CD4-positive, alpha-beta memory T cell (primary cell): ENCODE results near the gene PLEKHG4. TPM values are rescaled to one million over a fixed set of nuclear protein-coding genes. Genes with fewer than 3 reads are reported as not detected.

Experiments used
- CTCF ChIA-PET: fragments of 350-600 bp; sonication (Branson Sonifier 250); formaldehyde crosslinking; loops from one replicate; lab custom pipeline; 2021; ENCODE audit warnings: inconsistent platforms; ENCODE audit not compliant: partially characterized antibody; lab: Charles Lee
- POLR2A ChIA-PET: fragments of 350-600 bp; sonication (Branson Sonifier 250); formaldehyde crosslinking; loops from one replicate; lab custom pipeline; 2021; ENCODE audit not compliant: partially characterized antibody; lab: Charles Lee
- DNase-seq, 5 donors: peaks; one replicate each; pipeline versions ENCODE4 v3.0.0 to v3.0.0-alpha.2; 2020 to 2022; ENCODE audit warnings: mixed read lengths in 1 of 5
- H3K27ac ChIP-seq: one replicate; pipeline ENCODE4 v1.7.0; 2013; ENCODE audit warnings: low read depth, low read length
- H3K27me3 ChIP-seq: 2 replicates; pipeline ENCODE4 v1.7.0; 2013; ENCODE audit warnings: mild to moderate bottlenecking, low read length, moderate library complexity; ENCODE audit not compliant: insufficient read depth
- H3K36me3 ChIP-seq: 2 replicates; pipeline ENCODE4 v1.7.0; 2013; ENCODE audit warnings: mild to moderate bottlenecking, low read length, moderate library complexity; ENCODE audit not compliant: insufficient read depth
- H3K4me1 ChIP-seq: 2 replicates; pipeline ENCODE4 v1.7.0; 2013; ENCODE audit warnings: mild to moderate bottlenecking, low read length, moderate library complexity; ENCODE audit not compliant: insufficient read depth
- H3K4me3 ChIP-seq, 2 donors: one replicate each; pipeline ENCODE4 v1.7.0; 2013; ENCODE audit warnings: low read length in 2 of 2, mild to moderate bottlenecking in 1 of 2
- H3K9me3 ChIP-seq, 2 donors: one replicate each; pipeline ENCODE4 v1.7.0; 2013; ENCODE audit warnings: low read length in 2 of 2, control low read depth in 1 of 2; ENCODE audit not compliant: control insufficient read depth in 1 of 2
- H3K27ac Mint-ChIP-seq, 7 donors: one replicate each; pipeline ENCODE4 v1.8.0; 2020 to 2021; ENCODE audit warnings: mixed read lengths in 7 of 7, mild to moderate bottlenecking in 6 of 7, inconsistent platforms in 3 of 7, moderate library complexity in 3 of 7
- H3K27me3 Mint-ChIP-seq, 2 donors: one replicate each; pipeline ENCODE4 v1.8.0; 2020 to 2021; ENCODE audit warnings: mixed read lengths in 2 of 2
- H3K36me3 Mint-ChIP-seq, 2 donors: one replicate each; pipeline ENCODE4 v1.8.0; 2020 to 2021; ENCODE audit warnings: mixed read lengths in 2 of 2, inconsistent platforms in 1 of 2, mild to moderate bottlenecking in 1 of 2
- H3K4me1 Mint-ChIP-seq, 4 donors: one replicate each; pipeline ENCODE4 v1.8.0; 2020 to 2021; ENCODE audit warnings: mixed read lengths in 4 of 4, mild to moderate bottlenecking in 1 of 4
- H3K4me3 Mint-ChIP-seq, 8 donors: one replicate each; pipeline ENCODE4 v1.8.0; 2020 to 2021; ENCODE audit warnings: mixed read lengths in 8 of 8, mild to moderate bottlenecking in 7 of 8, moderate library complexity in 6 of 8, inconsistent platforms in 3 of 8
- H3K9me3 Mint-ChIP-seq, 8 donors: one replicate each; pipeline ENCODE4 v1.8.0; 2020 to 2021; ENCODE audit warnings: mixed read lengths in 8 of 8, mild to moderate bottlenecking in 5 of 8, inconsistent platforms in 3 of 8, moderate library complexity in 1 of 8
- intact Hi-C: fragments of 100-400 bp; cut with micrococcal nuclease; formaldehyde crosslinking; loops from one replicate; pipeline ENCODE4 v1.15.1; 2023
- polyA plus RNA-seq, 2 donors: library from polyadenylated mRNA; unstranded; fragments of 300-500 nt; fragmentation: Illumina TruSeq; gene quantifications; one replicate each; pipeline ENCODE4 v1.2.3, GENCODE V29; 2021
- total RNA-seq, 2 experiments: library from RNA; stranded (reverse); gene quantifications; one replicate each; pipeline ENCODE4 v1.2.3, GENCODE V29; 2021

Gene PLEKHG4
- total and polyA plus RNA-seq, 4 experiments from 2014 or later, result 4.3 to 24.0 (median 11.1) TPM

GRCh38 chr16:67245674-67246080, 33.7 kb upstream of the PLEKHG4 start:
- Histone ChIP-seq H3K27ac (peak overlapping the region; percentile 82), H3K36me3 (no peaks in the 10 kb centered on the region), H3K9me3 (no peaks in the 10 kb centered on the region), H3K4me1 (peaks cover 57% of the 10 kb centered on the region), H3K4me3 (peak overlapping the region in 1 of 2 donors; percentile 73), H3K27me3 (no peaks in the 10 kb centered on the region)
- peaks cover 0 to 12% of the 10 kb centered on the region in 2 donors for H3K36me3 Mint-ChIP-seq
- H3K4me3 Mint-ChIP-seq, result peak overlapping the region; percentile 48 to 95 (median 75)
- DNase-seq, result no peak
- ChIA-PET CTCF (interaction anchor here (0.6 to 2.1 kb wide), 3 partner anchors 19 to 61 kb away, joined by 3 to 15 read pairs (median 4); partner anchors contain the start of gene TMEM208), POLR2A (interaction anchor here (1.1 to 10.5 kb wide), 6 partner anchors 15 to 90 kb away, joined by 3 to 259 read pairs (median 10); partner anchors contain the start of genes E2F4, FBXL8, TMEM208 and TRADD)
- peak overlapping the region; percentile 94 to 100 (median 97) for H3K27ac Mint-ChIP-seq
- H3K9me3 Mint-ChIP-seq, result no peaks in the 10 kb centered on the region
- intact Hi-C loops, result loop anchor here (2.0 to 5.0 kb wide), 3 partner anchors 53 to 83 kb away; partner anchors contain the start of genes E2F4, HSF4 and MATCAP1
- peaks cover 1 to 3% of the 10 kb centered on the region in 2 donors for H3K27me3 Mint-ChIP-seq
- peaks cover 26 to 67% (median 46%) of the 10 kb centered on the region in 4 donors for H3K4me1 Mint-ChIP-seq

- Histone ChIP-seq H3K36me3 (no peaks in the 10 kb centered on the region), H3K27me3 (no peaks in the 10 kb centered on the region), H3K9me3 (no peaks in the 10 kb centered on the region), H3K4me3 (peak overlapping the region; percentile 73 to 85), H3K27ac (peak overlapping the region; percentile 82), H3K4me1 (peaks cover 57% of the 10 kb centered on the region)
- peak in 2 of 5 donors; percentile 13 to 28 for DNase-seq
- peaks cover 26 to 65% (median 46%) of the 10 kb centered on the region in 4 donors for H3K4me1 Mint-ChIP-seq
- H3K27me3 Mint-ChIP-seq, result peaks cover 1 to 3% of the 10 kb centered on the region in 2 donors
- ChIA-PET POLR2A (interaction anchor here (2.4 to 10.5 kb wide), 2 partner anchors 15 to 87 kb away, joined by 22 to 259 read pairs; partner anchors contain the start of genes FBXL8, TMEM208 and TRADD), CTCF (interaction anchor here (0.9 to 1.8 kb wide), 2 partner anchors 19 to 48 kb away, joined by 4 to 5 read pairs; partner anchors contain the start of gene TMEM208)
- intact Hi-C loops, result loop anchor here (2.0 to 5.0 kb wide), 3 partner anchors 53 to 84 kb away; partner anchors contain the start of genes E2F4, HSF4 and MATCAP1
- H3K4me3 Mint-ChIP-seq, result peak overlapping the region; percentile 84 to 95 (median 91)
- H3K9me3 Mint-ChIP-seq, result no peaks in the 10 kb centered on the region
- peaks cover 0 to 10% of the 10 kb centered on the region in 2 donors for H3K36me3 Mint-ChIP-seq
- H3K27ac Mint-ChIP-seq, result peak overlapping the region; percentile 84 to 100 (median 95)
These were observed 33.1 kb upstream of the PLEKHG4 start for GRCh38 chr16:67246081-67246755.

GRCh38 chr16:67246756-67247191, 32.6 kb upstream of the PLEKHG4 start:
- Mint-ChIP-seq H3K4me3 (peak overlapping the region; percentile 84 to 95 (median 91)), H3K36me3 (peaks cover 0 to 9% of the 10 kb centered on the region in 2 donors), H3K9me3 (no peaks in the 10 kb centered on the region), H3K27ac (peak overlapping the region; percentile 84 to 100 (median 95)), H3K27me3 (peaks cover 1 to 3% of the 10 kb centered on the region in 2 donors), H3K4me1 (peaks cover 26 to 61% (median 44%) of the 10 kb centered on the region in 4 donors)
- no peaks in the 10 kb centered on the region for H3K27me3 ChIP-seq
- ChIA-PET CTCF (interaction anchor here (0.9 to 1.8 kb wide), 5 partner anchors 9 to 281 kb away, joined by 3 to 10 read pairs (median 4); partner anchors contain the start of gene TMEM208), POLR2A (interaction anchor here (1.1 to 10.5 kb wide), 7 partner anchors 16 to 228 kb away, joined by 3 to 259 read pairs (median 4); partner anchors contain the start of genes FBXL8, TMEM208 and TRADD)
- intact Hi-C loops, result loop anchor here (1.0 to 5.0 kb wide), 7 partner anchors 10 to 84 kb away; partner anchors contain the start of genes E2F4, HSF4, MATCAP1 and PLEKHG4
- H3K4me1 ChIP-seq, result peaks cover 57% of the 10 kb centered on the region
- peak in 4 of 5 donors; percentile 34 to 78 (median 40) for DNase-seq
- H3K4me3 ChIP-seq, result peak overlapping the region; percentile 73 to 85
- H3K9me3 ChIP-seq, result no peaks in the 10 kb centered on the region
- H3K36me3 ChIP-seq, result no peaks in the 10 kb centered on the region
- peak overlapping the region; percentile 82 for H3K27ac ChIP-seq

GRCh38 chr16:67247192-67248072, 31.9 kb upstream of the PLEKHG4 start, which contains the start of gene FHOD1:
Gene FHOD1, minus strand, starts transcription at chr16:67247481. Its CDS starts 71 bp downstream, at chr16:67247410.
- Mint-ChIP-seq H3K36me3 (peaks cover 0 to 9% of the 10 kb centered on the region in 2 donors), H3K27ac (peak within 1 kb of the TSS; percentile 84 to 100 (median 95)), H3K9me3 (no peaks in the 10 kb centered on the region), H3K4me1 (peaks cover 26 to 59% (median 44%) of the 10 kb centered on the region in 4 donors), H3K27me3 (peaks cover 2 to 3% of the 10 kb centered on the region in 2 donors), H3K4me3 (peak within 1 kb of the TSS; percentile 84 to 95 (median 91))
- no peaks in the 10 kb centered on the region for H3K9me3 ChIP-seq
- H3K27me3 ChIP-seq, result no peaks in the 10 kb centered on the region
- no peaks in the 10 kb centered on the region for H3K36me3 ChIP-seq
- H3K27ac ChIP-seq, result peak within 1 kb of the TSS; percentile 82
- DNase-seq, result peak; percentile 92 to 96 (median 93)
- intact Hi-C loops, result loop anchor here (1.0 to 5.0 kb wide), 7 partner anchors 11 to 85 kb away; partner anchors contain the start of genes E2F4, HSF4, MATCAP1 and PLEKHG4
- CTCF ChIA-PET, result interaction anchor here (0.8 to 1.8 kb wide), 8 partner anchors 9 to 281 kb away, joined by 3 to 10 read pairs (median 3); partner anchors contain the start of genes ATP6V0D1 and TMEM208
- peak within 1 kb of the TSS; percentile 73 to 85 for H3K4me3 ChIP-seq
- POLR2A ChIA-PET, result interaction anchor here (0.6 to 10.5 kb wide), 10 partner anchors 13 to 229 kb away, joined by 3 to 259 read pairs (median 4); partner anchors contain the start of genes FBXL8, TMEM208 and TRADD
- peaks cover 54% of the 10 kb centered on the region for H3K4me1 ChIP-seq

GRCh38 chr16:67248073-67248400, 31.3 kb upstream of the PLEKHG4 start:
- CTCF ChIA-PET, result interaction anchor here (0.8 to 1.8 kb wide), 7 partner anchors 12 to 233 kb away, joined by 3 to 10 read pairs (median 3); partner anchors contain the start of genes ATP6V0D1 and TMEM208
- DNase-seq, result no peak
- H3K4me1 ChIP-seq, result peaks cover 51% of the 10 kb centered on the region
- peak overlapping the region; percentile 82 to 100 (median 95) for H3K27ac Mint-ChIP-seq
- H3K4me1 Mint-ChIP-seq, result peaks cover 25 to 56% (median 43%) of the 10 kb centered on the region in 4 donors
- intact Hi-C loops, result loop anchor here (5.0 kb wide), 1 partner anchor 86 kb away; the partner anchor contains the start of gene HSF4
- peak overlapping the region; percentile 71 to 73 for H3K4me3 ChIP-seq
- H3K27ac ChIP-seq, result peak overlapping the region; percentile 38
- no peaks in the 10 kb centered on the region for H3K27me3 ChIP-seq
- H3K36me3 ChIP-seq, result no peaks in the 10 kb centered on the region
- POLR2A ChIA-PET, result interaction anchor here (0.6 to 10.5 kb wide), 11 partner anchors 12 to 229 kb away, joined by 3 to 259 read pairs (median 4); partner anchors contain the start of genes FBXL8, TMEM208 and TRADD
- H3K9me3 Mint-ChIP-seq, result no peaks in the 10 kb centered on the region
- peaks cover 0 to 6% of the 10 kb centered on the region in 2 donors for H3K36me3 Mint-ChIP-seq
- H3K4me3 Mint-ChIP-seq, result peak overlapping the region; percentile 84 to 95 (median 91)
- peaks cover 3% of the 10 kb centered on the region in 2 donors for H3K27me3 Mint-ChIP-seq
- no peaks in the 10 kb centered on the region for H3K9me3 ChIP-seq
